ENCODE measurements around the gene TMEM132C.
"Not testable (repeated sequence)": the region's sequence is repeated elsewhere in the genome, so short reads cannot be mapped to it uniquely, and the experiment has no call there.

TMEM132C gene

GRCh38 chr12:128474916-128475315 lies 207.9 kb downstream of the TMEM132C start:
- no peak for DNase-seq (ENCODE audit: low read depth in 2 of 2)

DNA sequence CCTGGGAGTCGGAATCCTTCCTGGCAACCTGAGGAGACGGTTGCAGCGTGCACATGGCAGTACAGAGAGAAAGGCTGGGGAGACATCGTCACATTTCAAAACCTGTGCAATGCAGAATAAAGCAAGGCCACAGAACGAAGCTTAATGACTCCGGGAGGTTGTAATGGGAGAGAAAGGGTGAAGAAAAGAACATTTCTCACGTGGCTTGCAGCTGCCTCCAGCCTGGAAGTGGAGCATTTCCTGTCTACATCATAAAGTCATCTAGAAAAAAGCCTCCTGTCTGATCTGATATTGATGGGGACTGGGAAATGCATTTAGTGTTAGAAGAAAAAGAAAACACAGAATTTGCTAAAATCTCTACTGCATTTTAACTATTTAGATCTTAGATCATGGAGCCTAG lies 209.3 kb downstream of the TMEM132C start:
- no peak for DNase-seq (ENCODE audit: low read depth in 2 of 2)

DNA sequence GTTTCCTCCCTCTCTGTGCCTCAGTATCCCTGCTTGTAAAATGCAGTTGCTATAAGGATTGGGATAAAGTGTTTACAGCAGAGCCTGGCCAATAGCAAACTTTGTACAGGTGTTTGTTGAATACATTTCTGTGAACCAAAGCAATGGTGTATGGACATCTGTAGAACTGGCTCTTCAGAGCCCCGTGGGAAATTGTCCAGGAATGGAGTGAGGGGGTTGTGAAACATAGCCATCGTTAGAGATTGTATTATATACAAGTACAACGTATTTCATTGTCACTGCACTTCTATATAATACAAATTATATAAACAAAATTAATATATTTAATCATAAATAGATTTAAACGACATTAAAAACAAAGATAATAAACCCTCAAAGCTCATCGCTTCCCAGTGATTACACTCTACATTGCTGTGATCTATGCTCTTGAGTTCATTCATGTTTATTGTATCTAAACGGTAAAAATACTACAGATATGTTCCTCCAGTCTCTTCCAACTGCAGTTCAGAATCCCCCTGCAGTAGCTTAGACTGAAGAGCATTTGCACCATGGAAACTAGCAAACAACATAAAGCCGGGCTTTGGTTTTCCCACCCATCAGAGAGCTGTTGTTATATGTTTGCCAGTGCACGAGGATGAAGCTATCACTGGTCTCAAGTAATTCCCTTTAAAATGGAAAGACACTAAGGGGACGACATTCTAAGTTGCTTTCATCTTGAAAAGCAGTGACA lies 216.7 kb downstream of the TMEM132C start:
- DNase-seq (ENCODE audit: low read depth in 2 of 2): no peak

GRCh38 chr12:128497376-128497775 lies 230.4 kb downstream of the TMEM132C start:
- not testable (repeated sequence) for DNase-seq (ENCODE audit: low read depth in 2 of 2)

GRCh38 chr12:128507470-128507869 lies 240.5 kb downstream of the TMEM132C start:
- no peak for DNase-seq (ENCODE audit: low read depth in 2 of 2)

DNA sequence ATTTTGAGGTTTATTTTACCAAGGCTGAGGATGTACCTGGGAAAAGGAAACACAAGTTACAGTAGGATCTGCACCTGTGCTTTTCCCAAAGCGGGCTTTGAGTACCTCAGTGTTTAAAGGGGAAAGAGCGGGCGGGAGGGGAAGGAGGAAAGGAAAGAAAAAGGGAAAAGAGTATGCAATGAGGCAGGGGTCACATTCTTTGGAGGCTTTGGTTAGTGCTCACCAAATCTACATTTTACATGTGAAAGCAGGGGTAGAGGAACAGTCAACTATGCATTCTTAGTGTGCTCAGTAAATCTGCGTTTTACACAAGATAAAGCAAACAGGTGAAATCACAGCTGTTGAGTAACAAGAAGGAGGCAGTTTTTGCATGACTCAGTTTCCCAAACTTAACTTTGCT lies 242.2 kb downstream of the TMEM132C start:
- no peak for DNase-seq (ENCODE audit: low read depth in 2 of 2)

DNA sequence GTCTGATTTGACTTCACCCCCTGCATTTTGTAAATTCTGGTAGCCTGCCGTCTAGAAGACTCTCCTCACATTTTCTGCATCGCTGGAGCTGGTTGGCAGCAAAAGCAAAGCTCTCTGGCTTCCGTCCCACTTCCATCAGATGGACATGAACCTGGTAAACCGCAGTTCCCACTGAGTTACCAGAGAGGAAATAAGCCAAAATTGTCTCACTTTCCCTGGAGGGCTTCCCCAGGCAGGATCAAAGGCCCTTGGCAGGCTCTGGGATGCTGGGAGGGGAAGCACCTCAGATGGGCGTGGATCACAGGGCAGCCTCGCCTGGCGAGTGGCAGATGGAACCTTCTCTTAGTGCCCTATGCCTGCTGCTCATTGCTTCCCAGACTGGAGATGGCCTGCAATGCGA lies 243.5 kb downstream of the TMEM132C start:
- DNase-seq (ENCODE audit: low read depth in 2 of 2): no peak

- no peak for DNase-seq (ENCODE audit: low read depth in 2 of 2)
Measured at GRCh38 chr12:128513331-128513730, 246.4 kb downstream of the TMEM132C start.

DNA sequence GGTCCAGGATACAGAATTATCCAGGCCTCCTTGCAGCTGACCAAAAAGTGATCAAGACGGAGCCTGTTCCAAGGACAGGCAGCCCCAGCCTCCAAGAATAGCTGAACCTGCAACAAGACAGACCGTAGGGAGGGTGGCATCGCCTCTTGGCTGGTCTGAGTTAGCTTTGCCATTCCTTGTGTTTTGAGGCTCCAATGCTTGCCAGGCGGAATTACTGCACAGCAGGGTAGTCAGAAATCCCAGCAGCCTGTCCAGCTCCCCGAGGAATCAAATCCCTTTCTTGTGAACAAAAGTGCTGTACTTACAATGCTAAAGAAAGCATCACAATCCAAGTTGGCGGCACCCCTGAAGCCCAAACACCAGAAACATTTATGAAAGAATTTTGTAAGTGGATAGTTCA lies 246.9 kb downstream of the TMEM132C start:
- no peak for DNase-seq (ENCODE audit: low read depth in 2 of 2)

DNA sequence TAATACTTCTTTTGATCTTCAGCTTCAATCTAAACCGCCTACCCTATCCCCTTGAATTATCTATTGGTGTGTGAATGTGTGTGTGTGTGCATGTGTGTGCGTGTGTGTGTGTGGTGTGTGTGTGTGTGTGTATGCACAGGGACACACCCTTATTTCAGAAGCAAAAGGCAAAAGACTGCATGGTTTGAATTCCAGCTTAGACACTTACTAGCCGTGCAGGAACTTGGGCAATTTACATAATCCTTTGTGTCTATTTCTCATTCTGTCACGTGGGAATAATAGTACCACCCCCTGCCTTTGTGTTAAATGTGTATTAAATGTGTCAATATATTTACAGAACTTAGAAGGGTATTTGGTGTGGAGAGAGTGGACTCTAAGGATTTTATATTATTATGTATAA lies 251.7 kb downstream of the TMEM132C start:
- no peak for DNase-seq (ENCODE audit: low read depth in 2 of 2)

DNA sequence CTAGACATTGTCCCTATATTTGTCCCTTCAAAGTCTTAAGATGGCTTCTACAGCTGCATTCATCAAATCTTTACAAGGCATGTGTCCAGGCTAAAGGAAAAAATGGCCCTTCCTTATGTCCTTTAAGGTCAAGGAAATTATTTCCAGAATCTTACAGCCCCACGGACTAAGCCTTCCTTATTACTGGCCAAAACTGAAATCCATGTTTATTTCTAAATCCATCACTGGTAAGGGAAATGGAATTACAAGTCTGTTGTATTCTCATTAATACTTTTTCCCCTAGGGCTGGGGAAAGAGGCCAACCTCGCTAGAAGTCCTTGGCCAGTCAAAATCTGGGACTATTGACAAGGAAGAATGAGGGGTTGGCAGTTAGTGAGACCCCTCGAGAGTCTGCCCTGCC lies 252.5 kb downstream of the TMEM132C start:
- no peak for DNase-seq (ENCODE audit: low read depth in 2 of 2)

DNA sequence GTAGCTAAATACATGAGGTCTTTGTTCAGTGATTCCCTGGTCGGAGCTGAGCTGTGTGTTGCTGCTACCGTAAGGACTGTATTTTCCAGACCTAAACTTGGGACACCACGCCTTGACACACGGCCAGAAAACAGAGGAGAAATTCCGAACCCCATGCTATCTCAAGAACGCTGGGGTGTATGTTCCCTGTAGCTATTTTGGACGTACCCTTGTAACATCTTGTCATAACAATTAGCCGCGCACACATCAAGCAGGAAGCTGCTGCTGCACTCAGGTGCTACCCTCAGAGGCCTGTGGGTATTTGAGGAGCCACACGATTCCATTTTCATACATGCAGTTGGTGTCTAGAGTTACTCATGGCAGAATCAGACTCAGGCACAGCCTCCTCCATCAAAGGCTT lies 255.0 kb downstream of the TMEM132C start:
- no peak for DNase-seq (ENCODE audit: low read depth in 2 of 2)

GRCh38 chr12:128524439-128524838 lies 257.5 kb downstream of the TMEM132C start:
- no peak for DNase-seq (ENCODE audit: low read depth in 2 of 2)

GRCh38 chr12:128531170-128531569 lies 264.2 kb downstream of the TMEM132C start:
- no peak for DNase-seq (ENCODE audit: low read depth in 2 of 2)

DNA sequence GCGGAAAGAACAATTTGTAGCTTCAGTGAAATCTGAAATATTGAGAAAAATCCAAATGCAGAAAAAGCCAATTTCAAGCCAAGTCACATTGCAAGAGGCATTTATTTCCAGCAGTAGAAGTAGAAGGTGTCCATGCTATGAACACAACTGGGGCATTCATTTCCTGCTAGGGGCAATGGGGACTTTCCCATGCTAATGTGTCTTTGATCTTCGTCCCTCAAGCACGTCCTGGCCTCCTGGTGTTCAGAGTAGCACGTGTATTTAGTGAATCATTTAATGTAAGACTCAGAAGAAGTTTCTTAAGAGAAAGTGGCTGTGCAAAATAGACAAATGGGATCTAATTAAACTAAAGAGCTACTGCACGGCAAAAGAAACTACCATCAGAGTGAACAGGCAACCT lies 267.9 kb downstream of the TMEM132C start:
- no peak for DNase-seq (ENCODE audit: low read depth in 2 of 2)

GRCh38 chr12:128536810-128537209 lies 269.8 kb downstream of the TMEM132C start:
- DNase-seq (ENCODE audit: low read depth in 2 of 2): no peak

- DNase-seq (ENCODE audit: low read depth in 2 of 2): no peak
Measured at GRCh38 chr12:128537668-128538067, 270.7 kb downstream of the TMEM132C start.

GRCh38 chr12:128542844-128543243 lies 275.9 kb downstream of the TMEM132C start:
- DNase-seq (ENCODE audit: low read depth in 2 of 2): no peak

GRCh38 chr12:128543460-128543859 lies 276.5 kb downstream of the TMEM132C start:
- DNase-seq (ENCODE audit: low read depth in 2 of 2): no peak

DNA sequence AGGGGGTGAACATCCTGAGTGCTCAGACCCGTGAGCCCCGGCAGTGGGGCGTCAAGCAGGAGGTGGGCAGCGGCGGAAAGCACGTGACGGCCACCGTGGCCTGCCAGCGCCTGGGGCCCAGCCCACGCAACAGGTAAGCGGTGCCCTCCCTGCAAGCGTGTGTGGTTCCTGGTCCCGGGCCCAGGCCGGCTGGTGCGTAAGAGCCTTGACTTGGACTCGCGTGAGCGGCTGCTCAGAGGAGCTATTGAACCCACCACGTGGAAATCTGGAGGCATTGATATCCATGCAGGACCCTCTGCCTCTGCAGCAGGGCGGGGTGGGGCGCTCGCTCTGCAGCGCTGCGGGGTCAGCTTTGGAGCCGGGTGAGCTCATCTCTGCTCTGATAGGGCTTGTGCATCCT lies 277.0 kb downstream of the TMEM132C start:
- DNase-seq (ENCODE audit: low read depth in 2 of 2): no peak

DNA sequence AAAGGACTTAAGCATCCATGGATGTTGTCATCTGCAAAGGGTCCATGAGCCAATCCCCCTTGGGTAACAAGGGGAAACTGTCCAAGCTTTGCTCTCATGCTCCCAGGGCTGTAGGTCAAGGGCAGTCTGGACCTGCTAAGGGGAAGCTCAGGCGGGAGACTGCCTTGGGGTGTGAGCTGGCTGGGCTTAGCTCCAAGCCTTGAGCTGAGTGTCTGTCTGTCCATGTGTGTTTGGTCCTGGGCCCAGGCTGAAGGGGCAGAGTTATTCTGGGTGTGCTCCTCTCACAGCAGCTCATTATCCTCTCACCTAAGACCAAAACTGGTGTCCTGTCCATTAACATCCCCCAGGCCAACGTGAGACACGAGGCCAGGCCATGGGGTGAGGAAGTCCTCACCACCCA lies 282.0 kb downstream of the TMEM132C start:
- DNase-seq (ENCODE audit: low read depth in 2 of 2): no peak

DNA sequence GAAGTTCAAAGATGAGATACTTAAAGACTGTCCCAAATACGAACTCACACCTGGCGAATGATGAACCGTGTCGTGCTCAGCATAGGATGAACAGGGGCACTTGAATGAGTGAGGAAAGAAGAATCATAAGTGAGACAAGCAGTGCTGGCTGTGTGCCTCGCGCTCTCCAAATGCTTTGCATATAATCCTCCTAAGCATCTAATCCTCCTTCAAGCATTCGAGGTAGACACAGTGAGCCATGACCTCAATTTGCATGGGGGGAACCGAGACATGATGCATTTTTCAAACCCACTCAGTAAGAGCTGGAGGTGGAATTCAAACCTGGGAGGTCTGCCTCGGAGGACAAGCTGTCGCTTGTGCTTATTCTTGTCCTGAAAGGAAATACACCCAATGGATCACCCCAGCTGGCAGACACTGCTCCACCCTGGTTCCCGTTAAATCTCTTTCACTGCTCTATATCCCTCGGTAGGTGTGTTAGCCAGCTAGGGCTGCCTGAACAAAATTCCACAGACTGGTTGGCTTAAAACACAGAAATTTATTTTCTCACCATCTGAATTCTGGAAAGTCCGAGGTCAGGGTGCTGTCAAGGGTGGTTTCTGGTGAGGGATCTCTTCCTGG lies 282.7 kb downstream of the TMEM132C start:
- no peak for DNase-seq (ENCODE audit: low read depth in 2 of 2)

DNA sequence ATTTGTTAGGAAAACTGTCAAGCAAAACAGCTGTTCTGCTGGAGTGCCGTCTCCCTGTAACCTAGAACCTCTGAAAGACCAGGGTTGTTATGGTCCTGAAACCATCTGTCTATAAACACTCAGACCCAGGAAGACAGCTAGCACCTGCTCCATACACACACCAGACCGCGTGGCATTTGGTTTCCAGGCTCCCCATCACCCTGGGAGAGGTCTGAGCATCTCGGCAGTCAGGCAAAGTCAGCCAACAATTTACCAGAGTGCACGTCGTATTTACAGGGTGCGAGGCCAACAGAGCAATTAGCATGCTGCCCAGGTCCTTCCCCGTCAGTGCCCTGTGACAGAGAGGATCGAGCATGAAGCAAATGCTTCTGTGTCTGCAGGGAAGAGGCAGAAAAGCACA lies 284.3 kb downstream of the TMEM132C start:
- no peak for DNase-seq (ENCODE audit: low read depth in 2 of 2)

Measured in activated CD4-positive, alpha-beta T cell treated with anti-CD3 and anti-CD28 coated beads for 24 hours (primary cell).